UCSD-AML1 (cell line): ENCODE data around the gene TMTC1.

Source experiments
- DNase-seq: peaks from one replicate; lab custom pipeline; 2025; ENCODE audit not compliant: unreplicated experiment; lab: John Stamatoyannopoulos, UW

The TMTC1 gene

GRCh38 chr12:29486972-29487371, 296.8 kb downstream of the TMTC1 start:
- DNase-seq = no peak

- no peak for DNase-seq
These were observed 320.5 kb downstream of the TMTC1 start for GRCh38 chr12:29463198-29463597.

GRCh38 chr12:29460082-29460481, 323.7 kb downstream of the TMTC1 start:
- DNase-seq = no peak

GRCh38 chr12:29455087-29455486, 328.7 kb downstream of the TMTC1 start:
- DNase-seq = no peak

GRCh38 chr12:29451888-29452287, 331.9 kb downstream of the TMTC1 start:
- DNase-seq = no peak
